GM18861 (cell line): Measurements from ENCODE around the gene SATB2.

Experiments used
- ATAC-seq: cut with Tn5 transposase; IDR thresholded peaks from one replicate; pipeline ENCODE4 v1.9.1; 2021; ENCODE audit not compliant: unreplicated experiment

Gene SATB2

GRCh38 chr2:199452991-199453379, 4.8 kb downstream of the SATB2 start:
- ATAC-seq, result no peak

- no peak for ATAC-seq
These were observed 5.3 kb downstream of the SATB2 start for GRCh38 chr2:199452260-199452990.

GRCh38 chr2:199449956-199450355, 7.8 kb downstream of the SATB2 start:
- ATAC-seq, result no peak

- no peak for ATAC-seq
These were observed 8.3 kb downstream of the SATB2 start for GRCh38 chr2:199449455-199449854.

- no peak for ATAC-seq
These were observed 10.7 kb downstream of the SATB2 start for GRCh38 chr2:199446996-199447576.

- no peak for ATAC-seq
These were observed 13.0 kb downstream of the SATB2 start for GRCh38 chr2:199444749-199445148.

- no peak for ATAC-seq
These were observed 14.1 kb downstream of the SATB2 start for GRCh38 chr2:199443589-199444130.

GRCh38 chr2:199442173-199442572, 15.6 kb downstream of the SATB2 start:
- ATAC-seq, result no peak

GRCh38 chr2:199441759-199442158, 16.0 kb downstream of the SATB2 start:
- ATAC-seq, result no peak

- ATAC-seq, result no peak
These were observed 17.6 kb downstream of the SATB2 start for GRCh38 chr2:199440118-199440517.

- no peak for ATAC-seq
These were observed 18.2 kb downstream of the SATB2 start for GRCh38 chr2:199439542-199439941.

- ATAC-seq, result no peak
These were observed 18.7 kb downstream of the SATB2 start for GRCh38 chr2:199439066-199439465.

- ATAC-seq, result no peak
These were observed 23.2 kb downstream of the SATB2 start for GRCh38 chr2:199434555-199434954.

GRCh38 chr2:199433204-199433832, 24.4 kb downstream of the SATB2 start:
- no peak for ATAC-seq

- no peak for ATAC-seq
These were observed 26.0 kb downstream of the SATB2 start for GRCh38 chr2:199431746-199432213.

- no peak for ATAC-seq
These were observed 27.5 kb downstream of the SATB2 start for GRCh38 chr2:199430214-199430613.

GRCh38 chr2:199428291-199428690, 29.4 kb downstream of the SATB2 start:
- no peak for ATAC-seq

GRCh38 chr2:199424160-199424559, 33.6 kb downstream of the SATB2 start:
- ATAC-seq, result no peak

GRCh38 chr2:199419428-199419827, 38.3 kb downstream of the SATB2 start:
- no peak for ATAC-seq

- ATAC-seq, result no peak
These were observed 43.3 kb downstream of the SATB2 start for GRCh38 chr2:199414465-199414864.

- ATAC-seq, result no peak
These were observed 43.7 kb downstream of the SATB2 start for GRCh38 chr2:199414001-199414400.
